Measurements from ENCODE around the gene LRFN5.

The LRFN5 gene

GRCh38 chr14:41782511-41782910 is 175.8 kb downstream of the LRFN5 start:
- DNase-seq: no peak

- no peak for DNase-seq
These were observed 176.7 kb downstream of the LRFN5 start for GRCh38 chr14:41783403-41783802.

- DNase-seq: no peak
These were observed 179.0 kb downstream of the LRFN5 start for GRCh38 chr14:41785696-41786095.

GRCh38 chr14:41799817-41800216 is 193.1 kb downstream of the LRFN5 start:
- no peak for DNase-seq

GRCh38 chr14:41805633-41806032 is 199.0 kb downstream of the LRFN5 start:
- no peak for DNase-seq

- DNase-seq: no peak
These were observed 199.8 kb downstream of the LRFN5 start for GRCh38 chr14:41806366-41806975.

GRCh38 chr14:41810362-41810761 is 203.7 kb downstream of the LRFN5 start:
- no peak for DNase-seq

- no peak for DNase-seq
These were observed 210.9 kb downstream of the LRFN5 start for GRCh38 chr14:41817626-41818025.

- no peak for DNase-seq
These were observed 217.8 kb downstream of the LRFN5 start for GRCh38 chr14:41824441-41824840.

- DNase-seq: no peak
These were observed 218.9 kb downstream of the LRFN5 start for GRCh38 chr14:41825622-41826021.

GRCh38 chr14:41830714-41831406 is 224.2 kb downstream of the LRFN5 start:
- DNase-seq: peak; percentile 66

- no peak for DNase-seq
These were observed 233.0 kb downstream of the LRFN5 start for GRCh38 chr14:41839661-41840060.

- DNase-seq: no peak
These were observed 252.7 kb downstream of the LRFN5 start for GRCh38 chr14:41859336-41859735.

- DNase-seq: no peak
These were observed 253.9 kb downstream of the LRFN5 start for GRCh38 chr14:41860586-41860985.

GRCh38 chr14:41865894-41866293 is 259.2 kb downstream of the LRFN5 start:
- no peak for DNase-seq

- no peak for DNase-seq
These were observed 261.7 kb downstream of the LRFN5 start for GRCh38 chr14:41868396-41868795.

- DNase-seq: no peak
These were observed 266.4 kb downstream of the LRFN5 start for GRCh38 chr14:41872931-41873685.

GRCh38 chr14:41873686-41874317 is 267.1 kb downstream of the LRFN5 start:
- no peak for DNase-seq

GRCh38 chr14:41875116-41875515 is 268.4 kb downstream of the LRFN5 start:
- no peak for DNase-seq

GRCh38 chr14:41878321-41878720 is 271.6 kb downstream of the LRFN5 start:
- no peak for DNase-seq

GRCh38 chr14:41891624-41892023 is 284.9 kb downstream of the LRFN5 start:
- no peak for DNase-seq

- no peak for DNase-seq
These were observed 292.7 kb downstream of the LRFN5 start for GRCh38 chr14:41899416-41899815.

GRCh38 chr14:41900644-41901043 is 294.0 kb downstream of the LRFN5 start:
- no peak for DNase-seq

GRCh38 chr14:41901089-41901488 is 294.4 kb downstream of the LRFN5 start:
- DNase-seq: no peak
